Hypothalamus (tissue), 51 donors: ENCODE measurements around the gene KCTD15.
A peak's percentile ranks its signal among the peaks of the same experiment; 100 is the strongest.

Experiments used
- DNase-seq, 51 donors: peaks; one replicate each; lab custom pipeline; 2025; lab: John Stamatoyannopoulos, UW

Gene KCTD15

GRCh38 chr19:33770107-33770506 is 26.6 kb upstream of the KCTD15 start:
- DNase-seq, result no peak

- DNase-seq, result peak in 49 of 51 donors; percentile 5 to 80 (median 49)
Measured at GRCh38 chr19:33771384-33772101, 25.1 kb upstream of the KCTD15 start.

- DNase-seq, result no peak
Measured at GRCh38 chr19:33772102-33772857, 24.4 kb upstream of the KCTD15 start.

DNA sequence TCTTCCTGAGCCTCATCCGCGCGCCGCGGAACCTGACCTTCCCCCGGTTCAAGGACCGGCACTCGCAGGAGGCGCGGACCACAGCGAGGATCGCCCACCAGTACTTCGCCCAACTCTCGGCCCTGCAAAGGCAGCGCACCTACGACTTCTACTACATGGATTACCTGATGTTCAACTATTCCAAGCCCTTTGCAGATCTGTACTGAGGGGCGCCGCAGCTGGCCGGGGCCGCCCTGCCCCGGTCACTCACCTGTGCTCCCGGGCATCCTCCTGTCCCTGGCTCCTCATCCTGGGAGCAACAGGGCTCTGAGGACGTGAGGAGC is 23.9 kb upstream of the KCTD15 start:
- DNase-seq, result no peak

- DNase-seq, result no peak
Measured at GRCh38 chr19:33773704-33774624, 22.7 kb upstream of the KCTD15 start.

- DNase-seq, result no peak
Measured at GRCh38 chr19:33774751-33775150, 21.9 kb upstream of the KCTD15 start.

DNA sequence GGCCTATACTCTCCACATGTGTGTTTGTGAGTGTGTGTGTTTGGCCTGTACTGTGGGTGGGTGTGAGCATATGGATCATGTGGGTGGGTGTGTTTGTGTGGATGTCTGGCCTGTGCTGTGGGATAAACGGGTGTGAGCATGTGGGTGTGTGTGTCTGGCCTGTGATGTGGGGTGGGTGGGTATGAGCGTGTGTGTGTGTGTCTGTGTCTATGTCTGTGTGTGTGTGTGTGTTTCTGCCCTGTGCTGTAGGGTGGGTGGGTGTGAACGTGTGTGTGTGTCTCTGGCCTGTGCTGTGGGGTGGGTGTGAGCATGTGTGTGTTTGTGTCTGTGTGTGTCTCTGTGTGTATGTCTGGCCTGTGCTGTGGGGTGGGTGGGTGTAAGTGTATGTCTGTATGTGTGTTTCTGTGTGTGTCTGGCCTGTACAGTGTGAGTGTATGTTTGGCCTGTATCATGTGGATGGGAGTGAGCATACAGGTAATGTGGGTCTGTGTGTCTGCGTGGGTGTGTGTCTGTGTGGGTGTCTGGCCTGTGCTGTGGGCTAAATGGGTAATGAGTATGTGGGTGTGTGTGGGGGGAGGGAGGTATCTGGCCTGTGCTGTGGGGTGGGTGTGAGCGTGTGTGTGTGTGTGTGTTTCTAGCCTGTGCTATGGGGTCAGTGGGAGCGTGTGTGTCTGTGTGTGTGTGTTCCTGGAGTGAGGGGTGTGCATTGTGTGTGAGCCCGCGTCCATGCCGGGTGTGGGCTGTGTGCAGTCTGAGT is 20.8 kb upstream of the KCTD15 start:
- DNase-seq, result no peak

- no peak for DNase-seq
Measured at GRCh38 chr19:33777351-33777750, 19.3 kb upstream of the KCTD15 start.

DNA sequence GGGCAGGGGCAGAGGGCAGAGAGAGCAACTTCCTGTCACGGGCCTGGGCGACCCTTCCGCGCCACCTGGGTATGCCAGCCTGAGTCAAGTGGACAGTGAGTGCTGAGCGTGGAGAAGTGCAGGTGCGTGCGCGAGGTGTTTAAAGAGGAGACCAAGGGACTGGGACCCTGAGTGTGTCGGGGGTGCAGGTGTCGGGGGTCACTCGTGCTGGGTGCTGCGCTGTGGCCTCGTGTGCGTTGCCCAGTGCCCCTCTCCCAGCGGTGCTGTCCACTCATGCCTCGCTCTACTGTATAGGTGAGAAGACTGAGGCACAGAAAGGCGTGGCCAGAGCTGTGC is 18.9 kb upstream of the KCTD15 start:
- no peak for DNase-seq

DNA sequence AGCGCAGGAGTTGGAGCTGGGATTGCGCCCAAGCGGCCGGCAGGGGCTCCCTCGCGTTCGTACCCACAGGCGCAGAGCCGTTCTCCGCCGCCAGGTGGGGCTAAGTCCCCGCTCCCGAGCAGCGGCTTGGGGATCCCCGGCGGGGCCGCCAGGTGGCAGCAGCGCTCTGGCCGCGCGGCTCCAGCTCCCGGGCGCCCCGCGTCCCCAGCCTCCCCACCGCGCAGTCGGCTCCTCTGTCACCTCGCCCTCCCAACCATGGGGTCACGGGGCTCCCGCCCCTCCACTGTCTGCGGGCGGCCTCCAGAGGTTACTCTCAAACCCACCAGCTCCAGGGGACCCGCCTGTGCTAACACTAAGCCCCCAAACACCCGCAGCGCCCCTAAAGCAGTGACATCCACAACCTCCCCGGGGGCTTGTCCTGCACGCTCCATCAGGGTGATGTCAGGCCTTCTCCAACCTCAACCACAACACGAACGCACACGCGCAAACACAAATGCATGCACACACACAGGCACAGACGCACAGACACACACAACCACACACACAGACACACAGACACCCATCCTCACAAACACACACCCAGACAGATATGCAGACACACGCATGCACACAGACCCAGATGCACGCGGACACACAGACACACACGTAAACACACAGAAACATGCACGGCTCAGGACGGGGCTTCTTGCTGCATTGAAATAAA is 18.4 kb upstream of the KCTD15 start:
- peak in 48 of 51 donors; percentile 7 to 90 (median 67) for DNase-seq

DNA sequence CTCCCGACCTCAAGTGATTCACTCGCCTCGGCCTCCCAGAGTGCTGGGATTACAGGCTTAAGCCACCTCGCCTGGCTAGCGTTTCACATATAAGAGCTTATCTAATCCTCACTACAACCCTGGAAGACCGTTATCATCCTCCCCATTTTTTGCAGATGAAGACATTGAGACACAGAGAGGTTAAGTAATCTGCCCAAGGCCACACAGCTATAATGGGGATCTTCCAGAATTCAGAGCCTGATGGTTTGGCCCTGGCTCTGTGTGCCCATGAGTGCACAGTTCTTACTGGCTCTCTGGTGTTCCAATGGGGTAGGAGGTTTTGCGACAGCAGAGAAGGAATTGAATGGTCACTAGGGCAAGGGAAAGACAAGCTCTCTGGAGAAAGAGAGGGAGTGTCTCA is 16.8 kb upstream of the KCTD15 start:
- no peak for DNase-seq

DNA sequence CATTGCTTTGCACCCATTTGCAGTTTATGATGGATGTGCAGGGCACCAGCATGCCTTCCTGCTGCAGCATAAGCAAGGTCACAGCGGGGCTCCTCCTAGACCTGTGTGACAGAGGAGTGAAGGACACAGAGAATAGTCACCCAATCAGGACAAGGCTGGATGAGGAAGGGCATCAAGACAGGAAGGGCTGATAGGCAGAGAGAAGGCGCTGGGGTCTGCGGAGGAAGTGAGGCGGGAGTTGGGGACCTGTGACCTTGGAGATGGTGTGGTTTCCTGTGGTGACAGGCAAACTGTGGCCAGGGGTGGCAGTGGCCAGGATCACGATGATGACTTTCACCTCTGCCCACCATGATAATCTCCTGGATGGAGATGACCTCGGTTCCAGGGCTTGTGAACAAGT is 16.4 kb upstream of the KCTD15 start:
- no peak for DNase-seq

DNA sequence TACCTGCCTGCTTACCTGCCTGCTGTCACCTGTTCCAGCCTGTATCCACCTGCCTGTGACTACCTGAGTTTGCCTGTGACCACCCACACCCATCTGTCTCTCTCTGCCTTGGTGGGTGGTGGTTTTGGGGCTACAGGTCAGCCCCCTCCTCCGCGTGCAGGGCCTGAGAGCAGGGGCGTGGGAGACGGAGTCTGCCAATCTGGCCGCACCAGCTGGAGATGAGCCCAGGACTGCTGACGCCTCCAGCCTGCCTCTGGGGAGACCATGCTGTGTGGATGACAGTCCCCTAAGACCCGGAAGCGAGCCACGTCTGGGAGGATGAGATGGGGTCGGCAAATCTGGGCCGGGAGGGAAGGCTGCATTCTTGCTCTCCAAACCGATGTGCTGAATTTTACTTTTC is 15.9 kb upstream of the KCTD15 start:
- peak in 4 of 51 donors; percentile 7 to 15 (median 10) for DNase-seq

DNA sequence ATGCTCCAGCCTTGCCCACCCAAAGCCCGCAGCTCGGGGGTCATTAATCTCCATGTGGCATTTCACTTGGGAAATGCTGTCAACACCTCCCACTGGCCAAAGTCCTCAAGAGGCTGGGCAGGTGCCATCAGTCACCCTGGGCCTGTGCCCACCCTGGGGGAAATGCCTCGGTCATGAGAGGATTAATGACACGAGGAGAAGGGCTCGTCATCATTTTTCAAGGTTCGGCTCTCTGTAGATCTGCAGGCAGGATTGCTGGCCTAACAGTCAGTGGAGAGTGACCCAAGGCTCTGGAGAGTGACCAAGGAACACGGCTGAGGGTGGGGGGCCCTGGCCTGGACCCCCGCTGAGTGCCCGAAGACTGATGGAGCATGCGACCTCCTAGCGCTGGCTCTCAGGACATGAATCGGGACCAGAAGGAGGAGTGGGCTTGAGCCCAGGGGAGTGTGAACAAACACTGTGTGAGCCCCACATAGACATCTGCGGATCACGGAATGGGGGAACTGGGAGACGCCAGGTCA is 15.2 kb upstream of the KCTD15 start:
- DNase-seq, result no peak

DNA sequence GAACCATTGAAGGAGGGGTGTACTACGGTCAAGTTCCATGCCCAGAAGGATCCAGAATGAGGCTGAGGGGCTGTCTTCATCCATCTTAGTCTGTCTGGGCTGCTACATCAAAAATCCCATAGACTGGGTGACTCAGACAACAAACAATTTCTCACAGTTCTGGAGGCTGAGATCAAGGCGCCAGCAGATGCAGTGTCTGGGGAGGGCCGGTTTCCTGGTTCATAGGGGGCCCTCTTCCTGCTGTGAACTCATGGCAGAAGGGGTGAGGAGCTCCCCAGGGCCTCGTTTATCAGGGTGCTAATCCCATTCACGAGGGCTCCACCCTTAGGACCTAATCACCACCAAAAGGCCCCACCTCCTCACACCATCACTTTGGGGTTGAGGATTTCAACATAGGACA is 14.7 kb upstream of the KCTD15 start:
- no peak for DNase-seq

DNA sequence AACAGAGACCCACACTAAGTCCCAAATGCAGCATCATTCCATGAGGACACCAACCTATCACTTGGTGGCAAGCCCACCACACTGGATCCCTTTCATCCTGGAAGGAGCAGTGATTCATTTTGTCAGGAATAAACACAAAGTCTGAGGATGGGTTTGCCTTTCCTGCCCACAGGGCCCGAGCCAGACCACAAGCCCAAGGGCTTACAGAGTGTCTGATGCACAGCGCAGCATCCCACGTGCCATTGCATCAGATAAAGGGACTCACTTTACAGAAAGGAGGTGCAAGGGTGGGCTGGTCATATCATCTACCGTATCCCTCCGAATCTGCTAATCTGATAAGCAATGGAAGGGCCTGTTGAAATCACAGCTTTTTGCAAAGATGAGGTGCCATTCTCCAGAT is 12.2 kb upstream of the KCTD15 start:
- DNase-seq, result no peak

- no peak for DNase-seq
Measured at GRCh38 chr19:33785795-33786194, 10.9 kb upstream of the KCTD15 start.

GRCh38 chr19:33788676-33789075 is 8.0 kb upstream of the KCTD15 start:
- no peak for DNase-seq

DNA sequence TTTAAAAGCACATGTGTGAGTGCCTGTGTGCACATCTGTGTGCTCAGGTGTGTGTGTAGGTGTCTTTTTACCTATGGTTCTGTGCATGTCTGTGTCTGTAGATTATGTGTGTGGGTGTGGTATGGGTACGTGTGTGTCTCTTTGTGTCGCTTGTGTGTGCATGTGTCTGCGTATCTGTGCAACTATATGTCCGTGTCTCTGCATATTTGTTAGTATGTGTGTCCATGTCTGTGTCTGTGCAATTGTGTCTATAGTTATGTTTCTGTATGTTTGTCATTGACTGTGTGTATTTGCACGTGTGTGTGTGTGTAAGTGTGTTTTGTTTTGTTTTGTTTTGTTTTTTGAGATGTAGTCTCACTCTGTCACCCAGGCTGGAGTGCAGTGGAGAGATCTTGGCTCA is 7.3 kb upstream of the KCTD15 start:
- DNase-seq, result no peak
